ENCODE data around the gene CPLX3. TPM values are rescaled to one million over a fixed set of nuclear protein-coding genes. Genes with fewer than 3 reads are reported as not detected.

CPLX3 gene
- total RNA-seq, 1 donor from 2014 or later = 1.2 TPM

DNA sequence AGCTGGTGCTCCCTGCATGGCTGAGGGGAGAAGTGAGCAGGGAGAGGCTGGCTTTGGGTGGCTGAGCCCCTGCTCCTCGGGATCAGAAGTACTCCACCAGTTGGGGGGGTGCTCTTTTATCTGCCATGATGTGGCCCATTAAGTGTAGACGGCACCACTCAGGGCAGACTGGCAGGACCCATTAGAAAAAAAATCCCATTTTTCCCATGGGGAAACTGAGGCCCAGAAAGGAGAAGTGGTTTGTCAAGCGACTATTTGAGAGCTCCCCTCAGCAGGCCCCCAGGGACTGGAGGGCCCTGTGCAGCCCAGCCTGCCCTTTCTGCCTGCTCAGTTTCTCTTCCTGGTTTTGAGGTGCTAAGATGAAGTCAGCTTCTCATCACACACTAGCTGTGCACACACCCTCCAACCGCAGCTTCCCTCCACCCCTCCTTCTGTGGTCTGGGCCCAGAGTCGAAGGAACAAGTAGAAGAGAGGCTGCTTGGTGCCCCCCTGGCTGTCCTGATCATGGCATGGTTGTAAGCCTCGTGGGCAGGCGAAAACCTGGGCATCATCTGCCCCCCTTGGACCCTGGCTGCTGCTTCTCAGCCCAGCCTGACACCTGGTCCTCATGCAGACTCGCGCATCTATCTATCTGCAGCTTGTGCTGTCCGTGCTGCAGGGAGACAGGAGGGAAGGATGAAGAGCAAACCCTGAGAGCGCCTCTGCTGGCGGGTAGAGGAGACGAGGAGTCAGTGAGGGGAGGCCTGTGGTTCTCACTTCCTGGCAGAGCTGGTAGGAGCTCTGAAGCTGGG is 39.0 kb upstream of the CPLX3 start:
- Histone ChIP-seq H3K36me3 (no peaks in the 10 kb centered on the region), H3K4me3 (peak overlapping the region; percentile 45), H3K9me3 (replicated peaks) (no peaks in the 10 kb centered on the region), H3K4me1 (peaks cover 100% of the 10 kb centered on the region), H3K27me3 (ENCODE audit: low read depth) (no peaks in the 10 kb centered on the region), H3K27ac (replicated peaks) (peak overlapping the region; percentile 98)
- intact Hi-C loops (cut with micrococcal nuclease) = no loop called here
- peak; percentile 57 for DNase-seq
- TF ChIP-seq, protein P1, sequence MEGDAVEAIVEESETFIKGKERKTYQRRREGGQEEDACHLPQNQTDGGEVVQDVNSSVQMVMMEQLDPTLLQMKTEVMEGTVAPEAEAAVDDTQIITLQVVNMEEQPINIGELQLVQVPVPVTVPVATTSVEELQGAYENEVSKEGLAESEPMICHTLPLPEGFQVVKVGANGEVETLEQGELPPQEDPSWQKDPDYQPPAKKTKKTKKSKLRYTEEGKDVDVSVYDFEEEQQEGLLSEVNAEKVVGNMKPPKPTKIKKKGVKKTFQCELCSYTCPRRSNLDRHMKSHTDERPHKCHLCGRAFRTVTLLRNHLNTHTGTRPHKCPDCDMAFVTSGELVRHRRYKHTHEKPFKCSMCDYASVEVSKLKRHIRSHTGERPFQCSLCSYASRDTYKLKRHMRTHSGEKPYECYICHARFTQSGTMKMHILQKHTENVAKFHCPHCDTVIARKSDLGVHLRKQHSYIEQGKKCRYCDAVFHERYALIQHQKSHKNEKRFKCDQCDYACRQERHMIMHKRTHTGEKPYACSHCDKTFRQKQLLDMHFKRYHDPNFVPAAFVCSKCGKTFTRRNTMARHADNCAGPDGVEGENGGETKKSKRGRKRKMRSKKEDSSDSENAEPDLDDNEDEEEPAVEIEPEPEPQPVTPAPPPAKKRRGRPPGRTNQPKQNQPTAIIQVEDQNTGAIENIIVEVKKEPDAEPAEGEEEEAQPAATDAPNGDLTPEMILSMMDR (IDR thresholded peaks at IDR 0.05; ENCODE audit: borderline replicate concordance) = peak; percentile 55

DNA sequence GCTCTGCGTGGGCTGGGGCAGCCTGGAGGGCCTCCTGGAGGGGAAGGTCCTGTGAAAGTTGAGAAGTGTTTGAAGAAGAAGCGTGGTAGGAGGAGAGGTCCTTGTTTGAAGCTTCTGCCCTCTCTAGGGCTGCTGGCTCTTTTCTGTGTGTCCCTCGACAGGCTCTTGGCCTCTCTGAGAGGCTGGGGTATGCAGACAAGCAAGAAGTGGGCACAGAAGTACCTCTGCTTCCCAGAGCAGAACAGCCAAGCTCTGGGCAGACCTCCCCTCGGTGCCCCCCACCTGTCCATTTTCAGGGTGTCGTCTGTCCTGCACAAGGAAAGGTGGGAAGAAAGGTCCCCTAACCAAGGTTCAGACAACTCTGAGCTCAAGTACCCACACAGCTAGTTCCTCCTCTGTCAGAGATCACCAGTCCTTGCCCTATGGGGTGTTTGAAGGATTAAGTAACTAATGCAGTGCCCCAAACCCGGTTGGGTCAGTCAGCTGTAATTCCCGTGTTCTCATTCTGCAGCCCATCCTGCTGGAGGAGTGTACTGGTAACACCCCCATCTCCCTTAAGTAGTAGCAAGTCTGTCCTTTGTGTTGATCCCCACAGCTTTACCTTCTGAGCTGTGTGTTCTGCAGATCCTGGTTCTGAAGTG is 38.3 kb upstream of the CPLX3 start:
- H3K27me3 ChIP-seq (ENCODE audit: low read depth) = no peaks in the 10 kb centered on the region
- H3K4me1 ChIP-seq = peaks cover 100% of the 10 kb centered on the region
- H3K4me3 ChIP-seq = peak overlapping the region; percentile 45
- H3K36me3 ChIP-seq = no peaks in the 10 kb centered on the region
- H3K27ac ChIP-seq (replicated peaks) = peak overlapping the region; percentile 98
- TF ChIP-seq, protein P1 (IDR thresholded peaks at IDR 0.05; ENCODE audit: borderline replicate concordance) = no peak
- H3K9me3 ChIP-seq (replicated peaks) = no peaks in the 10 kb centered on the region
- no peak for DNase-seq
- intact Hi-C loops (cut with micrococcal nuclease) = no loop called here

DNA sequence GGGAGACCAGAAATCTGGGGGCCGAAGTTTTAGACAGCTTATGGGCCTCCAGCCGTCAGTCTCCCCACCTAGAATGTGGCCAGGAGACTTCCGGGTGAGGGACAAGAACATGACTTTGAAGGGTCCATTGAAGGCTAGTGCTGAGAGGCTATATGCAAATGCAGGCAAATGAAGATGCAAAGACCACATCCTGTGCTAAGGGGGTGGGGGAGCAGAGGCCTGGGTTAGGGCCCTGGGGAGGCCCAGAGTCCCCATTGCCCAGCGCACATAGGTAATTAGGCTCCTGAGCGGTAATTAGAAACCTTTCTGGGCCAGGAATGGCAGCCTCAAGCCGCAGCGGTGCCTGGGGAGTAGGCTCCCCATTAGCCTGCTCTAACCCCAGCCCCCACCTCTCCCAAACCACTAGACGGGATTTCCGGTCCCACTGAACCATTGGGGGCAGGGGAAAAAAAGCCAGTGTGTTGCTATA is 37.7 kb upstream of the CPLX3 start:
- Histone ChIP-seq H3K4me1 (peaks cover 100% of the 10 kb centered on the region), H3K9me3 (replicated peaks) (no peaks in the 10 kb centered on the region), H3K27ac (replicated peaks) (peak overlapping the region; percentile 98), H3K36me3 (no peaks in the 10 kb centered on the region), H3K4me3 (peak overlapping the region; percentile 45), H3K27me3 (ENCODE audit: low read depth) (no peaks in the 10 kb centered on the region)
- DNase-seq = no peak
- intact Hi-C loops (cut with micrococcal nuclease) = no loop called here
- TF ChIP-seq, protein P1 (IDR thresholded peaks at IDR 0.05; ENCODE audit: borderline replicate concordance) = no peak

- intact Hi-C loops (cut with micrococcal nuclease) = no loop called here
- no peaks in the 10 kb centered on the region for H3K9me3 ChIP-seq (replicated peaks)
- no peak for DNase-seq
- H3K27me3 ChIP-seq (ENCODE audit: low read depth) = no peaks in the 10 kb centered on the region
- TF ChIP-seq, protein P1 (IDR thresholded peaks at IDR 0.05; ENCODE audit: borderline replicate concordance) = no peak
- no peaks in the 10 kb centered on the region for H3K36me3 ChIP-seq
- H3K4me1 ChIP-seq = peaks cover 98% of the 10 kb centered on the region
- peak overlapping the region; percentile 45 for H3K4me3 ChIP-seq
- peak overlapping the region; percentile 98 for H3K27ac ChIP-seq (replicated peaks)
Measured at GRCh38 chr15:74789171-74789631, 37.2 kb upstream of the CPLX3 start.

GRCh38 chr15:74789741-74790079 is 36.7 kb upstream of the CPLX3 start:
- intact Hi-C loops (cut with micrococcal nuclease) = no loop called here
- Histone ChIP-seq H3K36me3 (no peaks in the 10 kb centered on the region), H3K27ac (replicated peaks) (peak overlapping the region; percentile 98), H3K4me1 (peaks cover 98% of the 10 kb centered on the region), H3K4me3 (peak overlapping the region; percentile 45), H3K27me3 (ENCODE audit: low read depth) (no peaks in the 10 kb centered on the region), H3K9me3 (replicated peaks) (no peaks in the 10 kb centered on the region)
- no peak for DNase-seq
- TF ChIP-seq, protein P1 (IDR thresholded peaks at IDR 0.05; ENCODE audit: borderline replicate concordance) = no peak

All from left ventricle myocardium inferior (tissue), 1 donor.